ENCODE measurements around the gene ETFRF1.

GRCh38 chr12:25195056-25195971, at the start of gene ETFRF1, which contains the start of gene DNAI7:
- TF ChIP-seq EZH2 (IDR thresholded peaks at IDR 0.05; ENCODE audit: low read depth) (no peak), CTCF (conservative IDR thresholded peaks at IDR 0.05) (no peak)
